Trophoblast cell (in vitro differentiated cells and primary cell): ENCODE data around the gene DAB1.

ENCODE experiments used
- DNase-seq, 2 donors: peaks; one replicate each; pipeline ENCODE4 v3.0.0-alpha.2; 2016
- H2AFZ ChIP-seq: 2 replicates; pipeline ENCODE4 v1.6.1; 2013; ENCODE audit warnings: low read length, moderate library complexity, mild to moderate bottlenecking; ENCODE audit not compliant: insufficient read depth, poor library complexity
- H2AK5ac ChIP-seq: 2 replicates; pipeline ENCODE4 v1.6.1; 2013; ENCODE audit warnings: mild to moderate bottlenecking, low read length
- H2BK120ac ChIP-seq: 2 replicates; pipeline ENCODE4 v1.6.1; 2013; ENCODE audit warnings: low read length, mild to moderate bottlenecking, moderate library complexity; ENCODE audit not compliant: insufficient read depth, poor library complexity
- H2BK12ac ChIP-seq: 2 replicates; pipeline ENCODE4 v1.6.1; 2013; ENCODE audit warnings: mild to moderate bottlenecking, low read length, moderate library complexity
- H2BK5ac ChIP-seq: 2 replicates; pipeline ENCODE4 v1.6.1; 2013; ENCODE audit warnings: low read length, low read depth, moderate library complexity, mild to moderate bottlenecking; ENCODE audit not compliant: poor library complexity
- H3K14ac ChIP-seq: 2 replicates; pipeline ENCODE4 v1.6.1; 2013; ENCODE audit warnings: mild to moderate bottlenecking, low read length
- H3K18ac ChIP-seq: 2 replicates; pipeline ENCODE4 v1.6.1; 2013; ENCODE audit warnings: mild to moderate bottlenecking, low read length
- H3K23ac ChIP-seq: 2 replicates; pipeline ENCODE4 v1.6.1; 2013; ENCODE audit warnings: low read length
- H3K27ac ChIP-seq: 2 replicates; pipeline ENCODE4 v1.5.1; 2013; ENCODE audit warnings: low read depth, mild to moderate bottlenecking, inconsistent platforms, low read length, moderate library complexity
- H3K27me3 ChIP-seq: 2 replicates; pipeline ENCODE4 v1.6.1; 2013; ENCODE audit warnings: inconsistent platforms, mild to moderate bottlenecking, low read length, moderate library complexity; ENCODE audit not compliant: insufficient read depth
- H3K36me3 ChIP-seq, 2 experiments: 1 replicate in 1 of 2; 2 replicates in 1 of 2; pipeline ENCODE4 v1.6.1; 2013; ENCODE audit warnings: low read length in 2 of 2, mild to moderate bottlenecking in 2 of 2, moderate library complexity in 1 of 2; ENCODE audit not compliant: insufficient read depth in 2 of 2, control insufficient read depth in 1 of 2
- H3K4ac ChIP-seq: 2 replicates; pipeline ENCODE4 v1.6.1; 2013; ENCODE audit warnings: low read depth, mild to moderate bottlenecking, low read length, moderate library complexity
- H3K4me1 ChIP-seq, 2 experiments: 1 replicate in 1 of 2; 2 replicates in 1 of 2; pipeline ENCODE4 v1.6.1; 2013; ENCODE audit warnings: low read length in 2 of 2, mild to moderate bottlenecking in 2 of 2, moderate library complexity in 1 of 2; ENCODE audit not compliant: insufficient read depth in 2 of 2, control insufficient read depth in 1 of 2
- H3K4me2 ChIP-seq: 2 replicates; pipeline ENCODE4 v1.6.1; 2013; ENCODE audit warnings: inconsistent platforms, mild to moderate bottlenecking, low read length, moderate library complexity
- H3K4me3 ChIP-seq: 2 replicates; pipeline ENCODE4 v1.5.1; 2013; ENCODE audit warnings: mild to moderate bottlenecking, low read depth, low read length, inconsistent platforms
- H3K79me1 ChIP-seq: one replicate; pipeline ENCODE4 v1.6.1; 2013; ENCODE audit warnings: low read length
- H3K79me2 ChIP-seq: 2 replicates; pipeline ENCODE4 v1.6.1; 2013; ENCODE audit warnings: low read length, mild to moderate bottlenecking; ENCODE audit not compliant: control insufficient read depth, insufficient read depth, poor library complexity
- H3K9ac ChIP-seq: 2 replicates; pipeline ENCODE4 v1.6.1; 2013; ENCODE audit warnings: mild to moderate bottlenecking, low read length
- H3K9me3 ChIP-seq: 2 replicates; pipeline ENCODE4 v1.6.1; 2013; ENCODE audit warnings: low read depth, mild to moderate bottlenecking, control low read depth, inconsistent platforms, low read length; ENCODE audit not compliant: insufficient read depth
- H4K12ac ChIP-seq: 2 replicates; pipeline ENCODE4 v1.6.1; 2013; ENCODE audit warnings: low read depth, mild to moderate bottlenecking, low read length, moderate library complexity
- H4K8ac ChIP-seq: 2 replicates; pipeline ENCODE4 v1.6.1; 2013; ENCODE audit warnings: low read depth, mild to moderate bottlenecking, low read length, moderate library complexity
- H4K91ac ChIP-seq: one replicate; pipeline ENCODE4 v1.6.1; 2013; ENCODE audit warnings: low read depth, mild to moderate bottlenecking, low read length, moderate library complexity
- WGBS: extraction: QIAGEN DNeasy Blood & Tissue Kit; methylation state at CpG from one replicate; pipeline ENCODE4 v1.1.7; 2013; ENCODE audit warnings: missing lambda C conversion rate; ENCODE audit not compliant: insufficient read length, insufficient coverage; ENCODE audit errors: extremely low coverage; 5-methylcytosine and 5-hydroxymethylcytosine counted together

DAB1 gene

GRCh38 chr1:57381871-57382270 lies 42.0 kb downstream of the DAB1 start:
- Histone ChIP-seq H2AFZ (no peak overlapping the region), H3K27ac (no peak overlapping the region), H3K79me1 (no peaks in the 10 kb centered on the region), H3K9ac (no peak overlapping the region), H3K4me1 (no peaks in the 10 kb centered on the region), H3K36me3 (no peaks in the 10 kb centered on the region), H3K23ac (no peak overlapping the region), H3K79me2 (no peaks in the 10 kb centered on the region), H2BK12ac (no peak overlapping the region), H3K9me3 (no peaks in the 10 kb centered on the region), H4K12ac (no peak overlapping the region), H4K8ac (no peak overlapping the region), H3K27me3 (no peaks in the 10 kb centered on the region), H3K4me2 (no peak overlapping the region), H4K91ac (no peak overlapping the region), H2BK120ac (no peak overlapping the region), H3K18ac (no peak overlapping the region), H2AK5ac (no peak overlapping the region), H3K4me3 (no peak overlapping the region), H3K14ac (no peak overlapping the region), H2BK5ac (no peak overlapping the region), H3K4ac (no peak overlapping the region)
- no peak for DNase-seq
- WGBS = no CpG with 5 or more reads among the region's 2 CpGs

GRCh38 chr1:57381426-57381825 lies 42.4 kb downstream of the DAB1 start:
- Histone ChIP-seq H2AFZ (no peak overlapping the region), H2BK5ac (no peak overlapping the region), H3K4me3 (no peak overlapping the region), H3K18ac (no peak overlapping the region), H3K4me2 (no peak overlapping the region), H3K79me2 (no peaks in the 10 kb centered on the region), H3K27ac (no peak overlapping the region), H2BK12ac (no peak overlapping the region), H3K23ac (no peak overlapping the region), H2AK5ac (no peak overlapping the region), H3K4ac (no peak overlapping the region), H4K91ac (no peak overlapping the region), H3K79me1 (no peaks in the 10 kb centered on the region), H3K14ac (no peak overlapping the region), H2BK120ac (no peak overlapping the region), H4K8ac (no peak overlapping the region), H3K36me3 (no peaks in the 10 kb centered on the region), H3K9me3 (no peaks in the 10 kb centered on the region), H3K27me3 (no peaks in the 10 kb centered on the region), H3K9ac (no peak overlapping the region), H3K4me1 (no peaks in the 10 kb centered on the region), H4K12ac (no peak overlapping the region)
- DNase-seq = no peak
- WGBS = no CpG with 5 or more reads among the region's 4 CpGs

- Histone ChIP-seq H3K4ac (no peak overlapping the region), H3K79me2 (no peaks in the 10 kb centered on the region), H3K9me3 (no peaks in the 10 kb centered on the region), H3K9ac (no peak overlapping the region), H2BK12ac (no peak overlapping the region), H3K36me3 (no peaks in the 10 kb centered on the region), H3K23ac (no peak overlapping the region), H3K27ac (no peak overlapping the region), H3K4me2 (no peak overlapping the region), H3K14ac (no peak overlapping the region), H3K4me1 (no peaks in the 10 kb centered on the region), H2AK5ac (no peak overlapping the region), H3K4me3 (no peak overlapping the region), H3K79me1 (no peaks in the 10 kb centered on the region), H4K8ac (no peak overlapping the region), H3K18ac (no peak overlapping the region), H3K27me3 (no peaks in the 10 kb centered on the region), H4K91ac (no peak overlapping the region), H2BK5ac (no peak overlapping the region), H2AFZ (no peak overlapping the region), H2BK120ac (no peak overlapping the region), H4K12ac (no peak overlapping the region)
- DNase-seq = no peak
- no CpG with 5 or more reads among the region's 3 CpGs for WGBS
Measured at GRCh38 chr1:57380923-57381322, 42.9 kb downstream of the DAB1 start.

- H3K23ac ChIP-seq = no peak overlapping the region
- H3K4me1 ChIP-seq = no peaks in the 10 kb centered on the region
- H3K9me3 ChIP-seq = no peaks in the 10 kb centered on the region
- no peak overlapping the region for H3K9ac ChIP-seq
- DNase-seq = no peak
- no peak overlapping the region for H4K12ac ChIP-seq
- no peak overlapping the region for H2AK5ac ChIP-seq
- H2AFZ ChIP-seq = no peak overlapping the region
- no peak overlapping the region for H3K27ac ChIP-seq
- no peak overlapping the region for H2BK120ac ChIP-seq
- no peak overlapping the region for H3K4ac ChIP-seq
- no CpG with 5 or more reads among the region's 2 CpGs for WGBS
- H3K4me2 ChIP-seq = no peak overlapping the region
- no peaks in the 10 kb centered on the region for H3K27me3 ChIP-seq
- H4K8ac ChIP-seq = no peak overlapping the region
- H4K91ac ChIP-seq = no peak overlapping the region
- H2BK5ac ChIP-seq = no peak overlapping the region
- no peak overlapping the region for H3K4me3 ChIP-seq
- no peak overlapping the region for H2BK12ac ChIP-seq
- H3K79me2 ChIP-seq = no peaks in the 10 kb centered on the region
- no peak overlapping the region for H3K14ac ChIP-seq
- H3K36me3 ChIP-seq = no peaks in the 10 kb centered on the region
- H3K18ac ChIP-seq = no peak overlapping the region
- H3K79me1 ChIP-seq = no peaks in the 10 kb centered on the region
Measured at GRCh38 chr1:57378534-57378933, 45.3 kb downstream of the DAB1 start.
